Endothelial cell (in vitro differentiated cells): ENCODE measurements around the gene GRAMD4. TPM values are rescaled to one million over a fixed set of nuclear protein-coding genes. Genes with fewer than 3 reads are reported as not detected.

Experiments
- DNase-seq: peaks from one replicate; pipeline ENCODE4 v3.0.0; 2021; ENCODE audit warnings: low spot score
- H3K27ac Mint-ChIP-seq: one replicate; pipeline ENCODE4 v1.8.0; 2021; ENCODE audit warnings: mixed read lengths, inconsistent platforms; ENCODE audit not compliant: unreplicated experiment
- H3K27me3 Mint-ChIP-seq: one replicate; pipeline ENCODE4 v1.8.0; 2021; ENCODE audit warnings: mild to moderate bottlenecking, moderate library complexity, mixed read lengths, inconsistent platforms; ENCODE audit not compliant: unreplicated experiment
- H3K36me3 Mint-ChIP-seq: one replicate; pipeline ENCODE4 v1.8.0; 2021; ENCODE audit warnings: mild to moderate bottlenecking, low read depth, mixed read lengths, inconsistent platforms; ENCODE audit not compliant: unreplicated experiment
- H3K4me1 Mint-ChIP-seq: one replicate; pipeline ENCODE4 v1.8.0; 2021; ENCODE audit warnings: mild to moderate bottlenecking, mixed read lengths, inconsistent platforms; ENCODE audit not compliant: unreplicated experiment
- H3K4me3 Mint-ChIP-seq: one replicate; pipeline ENCODE4 v1.8.0; 2021; ENCODE audit warnings: mild to moderate bottlenecking, mixed read lengths, inconsistent platforms; ENCODE audit not compliant: unreplicated experiment
- H3K9me3 Mint-ChIP-seq: one replicate; pipeline ENCODE4 v1.8.0; 2021; ENCODE audit warnings: mixed read lengths, inconsistent platforms; ENCODE audit not compliant: unreplicated experiment
- CTCF ChIP-seq: fragments of 200-600 bp; sonication (generic); IDR thresholded peaks from one replicate; pipeline ENCODE4 v1.5.0; 2021; ENCODE audit warnings: antibody characterized with exemption; ENCODE audit not compliant: unreplicated experiment
- total RNA-seq: library from RNA; stranded (reverse); fragmentation: NEBNext Ultra II Directional; extraction: Animal tissue kit (Norgen Biotek cat#: 25700); gene quantifications from one replicate; pipeline ENCODE4 v1.2.1, GENCODE V29; 2021; ENCODE audit not compliant: unreplicated experiment

GRAMD4 gene
- total RNA-seq, 1 donor from 2014 or later = 42.7 TPM

DNA sequence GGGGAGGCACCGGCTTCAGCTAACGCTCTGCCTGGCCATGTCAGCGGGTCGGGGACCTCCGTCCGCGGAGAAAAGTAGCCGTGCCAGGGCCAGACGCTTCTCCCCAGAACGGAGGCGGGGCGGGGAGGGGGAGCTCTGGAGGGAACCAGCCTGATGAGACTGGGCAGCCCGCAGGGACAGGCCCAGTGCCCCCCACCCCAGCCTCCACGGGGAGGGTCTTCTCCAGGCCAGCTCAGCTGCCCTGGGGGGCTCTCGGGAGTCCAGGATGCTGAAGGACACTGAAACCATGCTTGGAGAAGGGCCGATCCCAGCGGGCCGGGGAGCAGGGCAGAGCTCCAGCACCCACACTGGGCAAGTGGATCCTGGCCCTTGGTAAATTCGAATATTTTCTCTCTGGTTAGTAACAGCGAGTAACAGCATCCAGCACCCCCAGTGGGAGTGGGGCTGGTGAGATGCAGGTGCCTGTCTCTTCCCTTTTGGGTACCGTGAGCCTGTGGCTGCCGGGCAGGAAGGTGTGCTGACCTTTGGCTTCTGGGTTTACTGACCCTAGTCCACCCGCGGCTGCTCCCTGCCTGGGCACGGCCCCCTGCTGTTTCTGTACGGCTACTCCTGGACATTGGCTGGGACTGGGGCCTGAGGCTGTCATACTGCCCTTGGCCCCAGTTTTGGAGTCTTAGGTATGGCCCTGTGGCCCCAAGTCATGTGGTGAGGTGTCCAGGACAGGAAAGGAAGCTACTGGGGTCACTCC lies 35.8 kb downstream of the GRAMD4 start:
- H3K27ac Mint-ChIP-seq = no peak overlapping the region
- H3K27me3 Mint-ChIP-seq = peaks cover 7% of the 10 kb centered on the region
- DNase-seq = no peak
- no peaks in the 10 kb centered on the region for H3K9me3 Mint-ChIP-seq
- no peak for TF ChIP-seq CTCF
- H3K36me3 Mint-ChIP-seq = peaks cover 11% of the 10 kb centered on the region
- H3K4me3 Mint-ChIP-seq = no peak overlapping the region
- H3K4me1 Mint-ChIP-seq = peaks cover 11% of the 10 kb centered on the region

DNA sequence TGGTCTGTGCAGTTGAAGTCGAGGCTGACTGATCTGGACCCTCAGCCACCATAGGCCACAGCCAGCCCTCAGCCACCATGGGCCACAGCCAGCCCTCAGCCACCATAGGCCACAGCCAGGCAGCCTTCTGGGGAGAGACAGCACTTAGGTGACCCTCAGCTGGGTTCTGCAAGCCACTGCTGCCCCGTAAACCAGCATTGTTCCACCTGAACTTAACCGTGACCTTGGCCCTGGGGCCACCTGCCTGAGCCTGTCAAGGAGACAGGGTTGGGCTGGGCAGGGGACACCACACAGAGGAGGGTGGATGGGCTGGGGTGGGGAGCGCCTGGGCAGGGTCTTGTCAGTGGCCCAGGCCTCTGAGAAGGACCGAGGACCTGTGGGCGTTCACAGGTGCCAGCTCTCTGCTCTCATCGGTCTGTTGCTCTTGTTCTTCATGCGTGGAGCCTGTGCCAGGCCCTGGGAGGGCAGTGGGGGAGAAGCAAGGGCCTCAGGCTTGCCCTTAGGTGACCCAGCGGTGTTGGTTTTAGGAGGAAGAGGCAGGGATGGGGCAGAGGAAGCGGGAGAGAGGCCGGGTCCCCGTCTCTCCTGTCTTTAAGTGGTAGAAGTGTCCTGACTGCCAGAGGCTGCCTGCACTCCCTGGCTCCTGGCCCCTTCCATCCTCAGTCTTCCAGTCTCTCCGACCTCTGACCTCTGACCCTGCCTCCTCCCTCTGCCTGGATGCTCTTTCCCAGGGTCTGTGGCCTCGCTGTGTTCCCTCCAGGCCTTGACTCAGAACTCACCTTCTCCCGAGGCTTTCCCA lies 36.9 kb downstream of the GRAMD4 start:
- H3K27me3 Mint-ChIP-seq = peaks cover 9% of the 10 kb centered on the region

DNA sequence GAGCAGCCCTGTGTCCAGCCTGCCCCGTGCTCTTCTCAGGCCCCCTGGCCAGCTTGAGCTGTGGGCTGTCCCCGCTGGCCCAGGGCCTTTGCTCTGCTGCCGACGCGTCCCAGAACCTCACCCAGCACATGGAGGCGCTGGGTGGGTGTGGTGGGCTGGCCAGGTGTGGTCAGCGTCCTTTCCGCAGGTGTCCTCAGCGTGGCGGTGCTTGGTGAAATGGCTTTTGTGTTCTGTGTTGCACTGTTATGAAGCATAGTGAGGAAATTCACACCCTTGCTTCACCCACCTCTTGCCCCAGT lies 37.4 kb downstream of the GRAMD4 start:
- peaks cover 5% of the 10 kb centered on the region for H3K4me1 Mint-ChIP-seq
- H3K27ac Mint-ChIP-seq = no peak overlapping the region
- no peak for TF ChIP-seq CTCF
- peaks cover 8% of the 10 kb centered on the region for H3K27me3 Mint-ChIP-seq
- no peak overlapping the region for H3K4me3 Mint-ChIP-seq
- peaks cover 7% of the 10 kb centered on the region for H3K36me3 Mint-ChIP-seq
- DNase-seq = no peak
- H3K9me3 Mint-ChIP-seq = no peaks in the 10 kb centered on the region

More for the DNA sequence above, 36.9 kb downstream of the GRAMD4 start:
- no peak for DNase-seq
- TF ChIP-seq CTCF = no peak
- Mint-ChIP-seq H3K9me3 (no peaks in the 10 kb centered on the region), H3K4me3 (no peak overlapping the region), H3K36me3 (peaks cover 10% of the 10 kb centered on the region), H3K27ac (no peak overlapping the region), H3K4me1 (peaks cover 8% of the 10 kb centered on the region)

DNA sequence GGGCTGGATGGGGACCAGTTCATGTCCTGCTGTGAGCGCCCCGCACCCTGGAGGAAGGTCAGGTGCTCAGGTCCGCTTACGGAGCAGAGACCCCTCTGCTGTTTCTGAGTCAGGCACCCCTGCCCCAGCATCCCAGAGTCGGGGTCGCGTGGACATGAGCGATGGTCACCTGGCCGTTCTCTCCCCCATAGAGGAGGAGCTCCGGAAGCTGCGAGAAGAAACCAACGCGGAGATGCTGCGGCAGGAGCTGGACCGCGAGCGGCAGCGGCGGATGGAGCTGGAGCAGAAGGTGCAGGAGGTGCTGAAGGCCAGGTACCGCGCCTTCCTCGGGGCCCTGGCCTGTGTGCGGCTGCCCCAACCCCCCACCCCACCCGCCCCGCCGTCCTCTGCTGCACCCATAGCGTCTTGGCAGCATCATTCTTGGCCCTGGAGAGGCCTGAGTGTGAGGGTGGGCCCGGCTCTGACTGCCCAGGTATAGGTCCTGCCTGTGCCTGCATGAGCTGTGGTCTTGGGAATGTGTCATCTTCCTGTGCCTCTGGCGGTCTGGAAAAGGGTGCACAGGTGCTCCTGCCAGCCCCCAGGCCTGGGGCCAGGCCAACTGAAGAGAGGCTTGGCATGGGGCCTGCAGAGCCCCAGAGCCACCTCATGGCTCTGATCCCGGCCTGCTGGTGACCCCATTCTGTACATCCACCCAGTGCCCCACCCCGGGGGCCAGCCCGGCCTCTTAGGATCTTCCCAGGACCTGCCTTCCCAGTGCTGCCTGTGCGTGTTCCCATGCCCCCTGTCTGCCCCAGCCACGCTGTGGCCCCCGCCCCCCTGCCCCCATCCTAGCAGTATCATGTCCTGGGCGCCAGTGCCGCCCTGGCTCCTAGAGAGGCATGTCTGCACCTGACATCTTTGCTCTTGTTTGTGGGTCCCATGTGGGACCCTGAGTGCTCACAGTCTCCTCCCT lies 38.1 kb downstream of the GRAMD4 start:
- no peak for TF ChIP-seq CTCF
- Mint-ChIP-seq H3K9me3 (no peaks in the 10 kb centered on the region), H3K36me3 (peaks cover 5% of the 10 kb centered on the region), H3K4me1 (no peaks in the 10 kb centered on the region), H3K4me3 (no peak overlapping the region), H3K27me3 (peaks cover 8% of the 10 kb centered on the region), H3K27ac (no peak overlapping the region)
- DNase-seq = no peak
